Tibial nerve (tissue), 3 donors: Measurements from ENCODE around the gene ZFTA.

Experiments
- CTCF ChIP-seq, 5 experiments: fragments of 200-600 bp in 3 of 5; fragments of 450-650 bp in 2 of 5; sonication (generic) in 3 of 5; IDR thresholded peaks; one replicate each; pipeline ENCODE4 v1.5.1; 2016 to 2019; ENCODE audit warnings: antibody characterized with exemption in 5 of 5, mild to moderate bottlenecking in 3 of 5, moderate library complexity in 2 of 5
- POLR2A ChIP-seq, 2 donors: fragments of 450-650 bp; IDR thresholded peaks; one replicate each; pipeline ENCODE4 v1.6.1; 2017; ENCODE audit warnings: antibody characterized with exemption in 2 of 2, mild to moderate bottlenecking in 2 of 2, moderate library complexity in 2 of 2

GRCh38 chr11:63782749-63783148, 14.2 kb upstream of the ZFTA start:
- TF ChIP-seq POLR2A (IDR thresholded peaks at IDR 0.05) (no peak), CTCF (IDR thresholded peaks at IDR 0.05) (no peak)
